HT-29 (cell line): ENCODE data around the gene RXRB. TPM values are rescaled to one million over a fixed set of nuclear protein-coding genes. Genes with fewer than 3 reads are reported as not detected.

Source experiments
- DNase-seq: peaks from one replicate; pipeline ENCODE4 v3.0.0-alpha.2; 2015; ENCODE audit warnings: low spot score
- total RNA-seq: library from RNA; depleted of rRNA; stranded (reverse); fragments of >200 nt; shearing (Covaris generic); gene quantifications from 2 replicates; pipeline ENCODE4 v1.2.3, GENCODE V29; 2014

RXRB gene
- total RNA-seq, 1 experiment from 2014 or later, result 32.9 TPM

DNA sequence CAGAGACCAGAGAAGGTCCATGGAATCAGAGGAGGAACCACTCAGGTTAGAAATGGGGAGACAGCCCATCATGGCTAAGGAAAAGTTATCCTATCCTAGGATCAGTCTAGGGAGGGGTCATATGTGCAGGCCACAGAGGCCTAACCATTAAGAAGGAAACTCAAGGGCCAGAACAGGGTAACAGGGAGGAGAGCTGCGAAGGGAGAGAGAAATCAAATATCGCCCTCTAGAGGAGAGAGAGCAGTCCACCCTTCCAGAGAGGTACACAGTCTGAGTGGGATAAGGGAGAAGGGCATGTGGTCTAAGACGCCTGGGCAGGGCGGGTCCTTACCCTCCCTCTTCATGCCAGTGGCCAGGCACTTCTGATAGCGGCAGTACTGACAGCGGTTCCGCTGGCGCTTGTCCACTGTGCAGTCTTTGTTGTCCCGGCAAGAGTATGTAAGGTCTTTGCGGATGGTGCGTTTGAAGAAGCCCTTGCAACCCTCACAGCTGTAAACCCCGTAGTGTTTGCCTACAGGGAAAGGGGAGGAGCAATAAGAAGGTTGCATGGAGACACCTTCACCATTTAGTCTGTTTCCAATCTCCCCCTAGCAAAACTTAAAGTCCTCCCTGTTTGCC is 2.9 kb downstream of the RXRB start:
- peak; percentile 84 for DNase-seq

DNA sequence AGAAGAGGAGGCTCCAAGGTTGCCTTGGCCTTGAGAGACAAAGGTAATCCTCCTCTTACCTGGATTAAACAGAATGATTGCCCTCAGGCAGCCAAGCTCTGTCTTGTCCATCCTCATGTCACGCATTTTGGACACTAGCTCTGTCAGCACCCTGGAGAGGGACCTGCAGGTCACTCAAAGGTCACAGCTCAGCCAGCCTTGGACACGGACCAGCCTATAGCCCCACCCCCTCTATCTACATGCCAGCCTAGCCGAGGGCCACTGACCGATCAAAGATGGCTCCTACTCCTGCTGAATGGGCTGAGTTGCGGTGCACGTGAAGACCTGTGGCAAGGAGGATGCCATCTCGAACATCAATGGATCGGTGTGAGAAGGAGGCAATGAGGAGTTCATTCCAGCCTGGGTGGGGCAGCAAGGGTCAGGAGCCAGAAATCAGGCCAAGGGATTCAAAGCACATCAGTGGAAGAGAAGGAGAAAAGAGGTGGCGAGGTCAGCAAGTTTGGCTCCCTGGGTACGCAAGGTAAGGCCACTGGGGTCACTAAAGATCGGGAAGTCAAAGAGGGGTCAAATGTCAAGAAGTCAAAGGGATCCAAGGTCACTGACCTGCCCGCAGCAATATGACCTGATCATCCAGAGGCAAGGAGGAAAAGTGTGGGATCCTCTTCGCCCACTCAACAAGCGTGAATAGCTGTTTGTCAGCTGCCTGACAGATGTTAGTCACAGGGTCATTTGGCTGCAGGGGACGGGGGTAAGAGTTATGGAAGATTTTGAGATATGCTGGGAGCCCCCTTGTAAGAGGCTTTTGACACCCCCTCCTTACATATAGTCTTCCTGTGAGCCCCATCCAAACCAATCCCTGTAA is 4.9 kb downstream of the RXRB start:
- no peak for DNase-seq

- DNase-seq, result no peak
Observed at GRCh38 chr6:33194431-33194979, 6.0 kb downstream of the RXRB start.

GRCh38 chr6:33193619-33194018 is 6.8 kb downstream of the RXRB start:
- no peak for DNase-seq

DNA sequence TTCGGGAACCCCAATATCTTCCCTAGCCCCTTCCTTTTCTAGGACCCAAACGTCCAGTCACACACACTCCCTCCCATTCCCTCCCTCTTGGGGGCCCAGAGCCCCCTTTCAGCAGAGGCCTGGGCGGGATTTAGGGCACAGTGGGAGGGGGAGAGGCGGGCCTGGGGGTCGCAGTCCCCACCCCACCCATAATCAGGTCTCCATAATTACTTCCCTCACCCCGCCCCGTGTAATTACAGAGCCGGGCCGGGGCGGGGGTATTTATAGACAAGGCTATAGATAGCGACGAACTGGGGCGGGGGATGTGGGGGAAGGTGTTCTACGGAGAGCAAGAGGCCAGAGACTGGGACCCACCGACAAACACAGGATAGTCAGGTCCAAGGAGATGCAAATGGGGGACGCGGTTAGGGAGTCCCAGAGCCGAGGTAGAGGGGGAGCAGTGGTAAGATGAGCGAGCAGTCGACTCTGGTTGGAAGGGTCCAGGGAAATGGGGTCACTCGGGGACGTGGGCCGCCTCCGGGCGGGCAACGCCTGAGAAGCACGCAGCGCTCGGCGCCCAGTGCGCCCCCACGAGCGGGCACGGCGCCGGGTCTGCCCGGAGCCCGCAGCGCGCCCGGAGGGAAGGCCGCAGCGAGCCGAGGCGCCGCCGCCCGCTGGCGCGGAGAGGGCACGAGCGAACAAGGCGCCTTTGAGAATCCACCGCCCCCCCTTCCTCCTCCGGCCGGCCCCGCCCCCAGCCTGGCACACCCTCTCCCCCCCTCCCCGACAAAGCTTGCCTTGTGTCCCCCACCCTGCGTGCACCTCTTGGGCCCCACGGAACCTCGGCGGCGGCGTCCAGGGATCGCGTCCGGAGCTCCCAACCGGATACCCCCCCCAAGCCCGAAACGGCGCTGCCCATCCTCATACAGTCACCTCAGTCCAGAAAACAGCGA is 7.5 kb downstream of the RXRB start:
- no peak for DNase-seq

GRCh38 chr6:33192105-33192646 is 8.3 kb downstream of the RXRB start, which contains the start of gene COL11A2:
TSS of gene COL11A2 (minus strand) at chr6:33192467. CDS start at chr6:33192240, 227 bp downstream.
- DNase-seq, result no peak

DNA sequence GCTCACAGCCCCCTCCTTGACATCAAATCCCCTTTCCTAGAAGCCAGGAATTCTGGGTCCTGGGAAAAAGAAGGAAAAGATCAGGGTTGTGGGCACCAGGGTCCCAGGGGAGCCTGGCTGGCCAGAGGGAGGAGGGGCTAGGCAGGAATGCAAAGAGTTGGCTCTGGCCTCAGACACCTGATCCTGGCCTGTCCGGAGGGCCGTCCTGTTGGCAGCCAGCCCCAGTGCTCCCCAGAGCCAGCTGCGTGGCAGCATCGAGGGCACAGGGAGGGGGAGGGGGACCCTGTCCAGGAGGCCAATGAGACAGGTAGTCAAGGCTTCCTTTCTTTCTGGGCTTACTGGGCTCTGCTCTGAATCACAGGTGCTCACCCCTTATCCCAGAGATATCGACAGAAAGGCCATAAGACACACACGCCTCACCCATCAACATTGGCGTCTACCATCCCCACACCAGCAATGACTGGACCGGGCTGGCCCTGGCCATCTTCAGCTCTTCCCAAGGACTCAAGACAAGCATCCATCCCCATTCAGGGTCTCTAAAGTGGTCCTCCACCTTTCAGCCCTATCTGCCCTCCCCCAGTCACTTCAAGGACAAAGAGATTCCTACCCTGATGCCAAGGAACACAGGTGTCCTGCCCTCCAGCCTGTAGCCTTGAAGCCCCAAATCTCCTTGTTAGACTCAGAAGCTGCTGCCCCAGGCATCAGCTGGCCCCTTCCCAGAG is 8.9 kb downstream of the RXRB start:
- no peak for DNase-seq

DNA sequence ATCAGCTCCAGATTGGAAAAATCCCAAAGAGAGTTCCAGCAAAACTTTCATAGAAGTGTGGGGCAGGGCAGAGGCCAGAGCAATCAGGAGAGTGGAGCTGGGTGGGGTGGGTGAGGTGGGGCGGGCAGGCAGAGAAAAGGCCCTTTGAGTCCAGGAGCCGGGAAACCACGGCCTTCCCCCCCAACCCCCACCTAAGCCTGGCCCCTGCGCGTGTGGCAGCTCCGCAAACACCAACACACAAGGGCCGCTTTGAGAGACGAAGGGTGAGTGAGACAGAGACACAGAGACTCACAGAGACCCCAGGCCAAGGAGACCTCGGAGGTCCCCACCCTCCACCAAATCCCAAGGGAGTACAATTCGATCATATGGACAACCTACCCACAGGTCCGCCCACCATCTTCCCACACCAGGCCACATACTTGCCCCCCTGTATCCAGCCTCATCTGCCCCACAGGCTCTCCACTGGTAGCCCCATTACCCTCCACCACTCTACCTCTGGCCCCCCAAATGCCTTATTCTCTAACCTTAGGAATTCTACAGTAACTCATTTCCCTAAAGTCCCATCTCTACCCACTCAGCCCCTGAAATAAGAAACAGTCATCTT is 9.9 kb downstream of the RXRB start:
- DNase-seq, result no peak

DNA sequence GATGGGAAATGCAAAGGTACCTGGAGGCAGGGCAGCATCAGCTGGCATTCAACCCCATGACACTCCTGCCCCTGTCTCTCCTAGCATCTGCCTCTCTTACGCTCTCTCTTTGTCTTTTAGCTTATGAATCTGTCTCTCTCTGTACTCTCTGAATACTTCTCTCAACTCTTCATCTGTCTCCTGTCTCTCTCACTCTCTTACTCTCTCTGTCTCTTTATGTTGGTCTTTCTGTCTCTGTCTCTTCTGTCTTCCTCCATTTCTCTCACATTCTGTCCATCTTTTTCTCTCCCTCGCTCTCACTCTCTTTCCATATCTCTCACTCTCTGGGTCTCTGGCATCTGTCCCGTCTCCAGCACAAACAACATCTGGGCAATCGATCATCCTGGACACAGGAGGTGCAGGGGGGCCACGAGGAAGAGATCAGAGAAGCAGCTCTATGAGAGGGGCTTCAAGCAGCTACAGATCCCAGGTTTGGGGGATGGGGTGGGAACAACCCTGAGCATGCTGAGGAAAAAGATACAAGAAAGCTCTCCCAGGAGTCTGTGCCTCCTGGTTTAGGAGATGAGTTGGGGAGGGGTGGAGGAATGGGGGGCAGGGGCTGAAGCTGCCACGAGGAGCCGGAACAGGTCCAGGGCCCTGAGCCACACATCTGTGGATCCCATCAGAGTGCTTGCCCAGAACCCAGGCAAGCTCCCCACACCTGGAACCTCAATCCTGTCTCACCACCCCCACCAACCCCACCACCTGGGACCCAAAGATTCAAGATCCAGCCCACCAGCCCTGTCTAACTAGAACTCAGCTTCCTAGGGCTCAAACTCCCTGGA is 10.6 kb downstream of the RXRB start:
- no peak for DNase-seq

DNA sequence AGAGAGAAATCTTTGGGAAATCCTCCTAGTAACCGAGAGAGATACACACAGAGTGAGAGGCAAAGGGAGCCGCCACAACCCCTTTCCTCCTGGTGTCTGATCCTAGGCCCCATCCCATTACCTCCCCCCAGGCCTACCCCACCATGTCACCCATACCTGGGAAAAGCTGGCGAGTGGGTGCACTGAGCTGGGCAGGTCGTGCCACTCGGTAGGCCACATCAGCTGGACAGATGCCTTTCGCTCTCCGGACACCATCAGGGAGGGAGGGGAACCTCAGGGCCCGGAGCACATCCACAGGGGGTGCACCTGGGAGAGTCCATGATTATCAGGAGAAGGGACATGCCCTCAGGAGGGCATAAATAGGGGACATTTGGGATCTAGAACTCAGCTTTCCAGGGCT is 11.3 kb downstream of the RXRB start:
- DNase-seq, result no peak

- no peak for DNase-seq
Observed at GRCh38 chr6:33187809-33188208, 12.7 kb downstream of the RXRB start.

DNA sequence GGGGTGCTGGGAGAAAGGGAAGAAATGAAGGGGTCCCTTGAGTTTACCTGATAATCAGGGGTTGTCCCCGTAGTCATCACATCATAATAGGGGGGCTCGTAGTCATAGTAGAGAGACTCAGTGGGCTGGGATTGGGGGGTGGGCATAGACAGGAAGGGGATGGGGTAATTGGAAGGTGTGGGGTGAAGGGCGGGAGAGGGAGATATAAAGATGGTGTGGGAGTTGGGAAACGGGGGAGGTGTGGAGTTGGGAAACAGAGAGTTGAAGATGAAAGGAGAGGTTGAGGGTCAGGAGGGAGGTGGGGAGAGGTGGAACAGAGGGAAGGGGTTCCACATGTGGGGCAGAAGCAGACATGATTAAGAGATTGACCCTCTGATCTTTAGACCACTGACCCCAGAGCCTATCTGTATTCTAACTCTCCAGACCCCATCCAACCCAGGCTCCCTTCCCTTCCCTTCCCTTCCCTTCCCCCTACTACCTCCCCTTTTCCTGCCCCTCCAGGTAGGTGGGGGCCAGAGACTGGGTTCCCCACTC is 14.7 kb downstream of the RXRB start:
- no peak for DNase-seq

- DNase-seq, result no peak
Observed at GRCh38 chr6:33185190-33185589, 15.3 kb downstream of the RXRB start.

DNA sequence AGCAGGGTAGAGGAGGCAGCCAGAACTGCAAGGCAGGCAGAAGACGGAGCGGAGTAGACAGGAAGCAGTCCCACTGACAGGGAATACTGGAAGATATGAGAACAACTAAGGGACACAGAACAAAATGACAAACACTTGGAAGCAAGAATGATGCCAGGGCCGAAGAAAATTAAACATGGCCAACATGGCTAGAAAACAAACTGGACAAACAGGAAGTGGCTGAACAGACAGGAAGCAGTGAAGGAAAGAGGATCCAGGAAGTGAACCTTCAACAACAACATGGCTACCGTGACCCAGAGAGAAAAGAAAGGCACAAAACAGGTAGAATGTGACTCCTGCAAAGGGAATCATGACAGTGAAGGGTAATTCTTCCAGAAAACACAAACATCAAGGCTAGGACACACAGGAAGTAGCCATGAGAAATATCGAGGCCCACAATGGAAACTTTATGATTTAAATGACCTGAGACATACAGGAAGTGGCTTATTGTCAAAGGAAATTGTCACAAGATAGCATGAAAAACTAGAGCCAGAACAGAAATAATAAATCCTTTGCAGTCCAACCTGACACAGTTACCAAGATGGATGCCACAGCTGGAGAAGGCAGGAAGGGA is 17.3 kb downstream of the RXRB start:
- no peak for DNase-seq

- no peak for DNase-seq
Observed at GRCh38 chr6:33181141-33181540, 19.3 kb downstream of the RXRB start.

- DNase-seq, result no peak
Observed at GRCh38 chr6:33178755-33179475, 21.6 kb downstream of the RXRB start.

DNA sequence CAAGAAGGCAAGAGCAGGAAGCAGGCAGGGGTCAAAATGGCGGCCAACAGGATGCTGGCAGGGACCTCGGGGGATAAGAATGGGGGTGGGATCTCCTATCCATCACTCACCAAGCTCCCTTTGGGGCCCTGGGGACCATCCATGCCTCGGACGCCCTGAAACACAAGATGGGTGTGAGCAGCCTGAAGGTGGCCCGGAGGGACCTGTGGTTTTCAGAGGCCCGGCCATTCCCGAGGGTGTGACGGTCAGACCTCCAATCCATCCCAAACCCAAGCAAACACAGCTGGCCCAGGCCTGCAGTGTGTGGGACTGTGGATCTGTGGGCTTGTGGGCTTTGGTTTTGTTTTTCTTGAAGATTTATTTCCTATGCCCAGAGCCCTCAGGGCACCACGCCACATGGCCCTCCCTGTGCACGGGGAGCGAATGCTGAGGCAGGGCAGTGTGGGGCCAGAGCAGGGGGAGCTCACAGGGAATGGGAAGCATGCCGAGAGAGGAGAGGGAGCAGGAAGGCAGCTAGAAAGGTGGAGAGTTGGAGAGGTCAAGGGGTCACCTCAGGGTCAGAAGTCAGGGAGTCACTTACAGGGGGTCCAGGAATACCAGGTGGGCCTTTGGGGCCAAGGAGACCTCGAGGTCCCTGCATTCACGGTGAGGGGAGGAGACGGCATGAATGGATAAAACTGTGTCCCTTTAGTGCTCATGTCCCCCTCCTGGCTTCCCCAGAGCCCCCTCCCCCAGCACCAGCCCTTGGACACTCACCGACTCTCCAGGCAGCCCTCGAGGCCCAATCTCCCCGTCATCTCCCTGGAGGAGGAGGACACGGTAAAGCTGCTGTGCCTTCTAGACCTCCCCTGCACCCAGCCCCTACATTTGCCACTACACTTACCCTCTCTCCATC is 22.7 kb downstream of the RXRB start:
- DNase-seq, result no peak
